ENCODE measurements around the gene FOXP1. TPM values are rescaled to one million over a fixed set of nuclear protein-coding genes. Genes with fewer than 3 reads are reported as not detected.
A peak's percentile ranks its signal among the peaks of the same experiment; 100 is the strongest.

Gene FOXP1
- total and polyA plus RNA-seq, 9 of the 15 experiments (the other 6 are each of a cell fraction or from before 2014, with no cell fraction given), result 7.7 to 34.5 (median 13.7) TPM

DNA sequence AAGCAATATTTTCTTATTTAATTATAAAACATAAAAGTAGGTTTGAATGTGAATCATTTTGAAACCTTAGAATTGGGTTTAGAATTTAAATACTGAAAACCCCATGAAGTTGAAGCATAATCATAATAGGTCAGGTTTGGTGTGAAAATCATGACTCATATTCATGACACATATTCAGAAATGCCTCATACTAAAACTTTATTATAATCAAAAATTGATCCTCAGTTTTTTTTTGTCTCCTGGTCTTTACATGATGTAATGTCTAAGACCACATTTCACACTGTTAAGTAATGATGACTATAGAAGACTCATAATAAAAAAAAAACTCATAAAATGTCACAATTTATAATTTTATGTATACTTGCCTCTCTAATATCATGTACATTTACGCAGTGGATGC is 190.4 kb downstream of the FOXP1 start (continued):
- TF ChIP-seq, protein P1, sequence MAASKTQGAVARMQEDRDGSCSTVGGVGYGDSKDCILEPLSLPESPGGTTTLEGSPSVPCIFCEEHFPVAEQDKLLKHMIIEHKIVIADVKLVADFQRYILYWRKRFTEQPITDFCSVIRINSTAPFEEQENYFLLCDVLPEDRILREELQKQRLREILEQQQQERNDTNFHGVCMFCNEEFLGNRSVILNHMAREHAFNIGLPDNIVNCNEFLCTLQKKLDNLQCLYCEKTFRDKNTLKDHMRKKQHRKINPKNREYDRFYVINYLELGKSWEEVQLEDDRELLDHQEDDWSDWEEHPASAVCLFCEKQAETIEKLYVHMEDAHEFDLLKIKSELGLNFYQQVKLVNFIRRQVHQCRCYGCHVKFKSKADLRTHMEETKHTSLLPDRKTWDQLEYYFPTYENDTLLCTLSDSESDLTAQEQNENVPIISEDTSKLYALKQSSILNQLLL (CRISPR knock-in tag; IDR thresholded peaks at IDR 0.05; ENCODE audit: borderline replicate concordance), result no peak
- TF ChIP-seq, protein P2, sequence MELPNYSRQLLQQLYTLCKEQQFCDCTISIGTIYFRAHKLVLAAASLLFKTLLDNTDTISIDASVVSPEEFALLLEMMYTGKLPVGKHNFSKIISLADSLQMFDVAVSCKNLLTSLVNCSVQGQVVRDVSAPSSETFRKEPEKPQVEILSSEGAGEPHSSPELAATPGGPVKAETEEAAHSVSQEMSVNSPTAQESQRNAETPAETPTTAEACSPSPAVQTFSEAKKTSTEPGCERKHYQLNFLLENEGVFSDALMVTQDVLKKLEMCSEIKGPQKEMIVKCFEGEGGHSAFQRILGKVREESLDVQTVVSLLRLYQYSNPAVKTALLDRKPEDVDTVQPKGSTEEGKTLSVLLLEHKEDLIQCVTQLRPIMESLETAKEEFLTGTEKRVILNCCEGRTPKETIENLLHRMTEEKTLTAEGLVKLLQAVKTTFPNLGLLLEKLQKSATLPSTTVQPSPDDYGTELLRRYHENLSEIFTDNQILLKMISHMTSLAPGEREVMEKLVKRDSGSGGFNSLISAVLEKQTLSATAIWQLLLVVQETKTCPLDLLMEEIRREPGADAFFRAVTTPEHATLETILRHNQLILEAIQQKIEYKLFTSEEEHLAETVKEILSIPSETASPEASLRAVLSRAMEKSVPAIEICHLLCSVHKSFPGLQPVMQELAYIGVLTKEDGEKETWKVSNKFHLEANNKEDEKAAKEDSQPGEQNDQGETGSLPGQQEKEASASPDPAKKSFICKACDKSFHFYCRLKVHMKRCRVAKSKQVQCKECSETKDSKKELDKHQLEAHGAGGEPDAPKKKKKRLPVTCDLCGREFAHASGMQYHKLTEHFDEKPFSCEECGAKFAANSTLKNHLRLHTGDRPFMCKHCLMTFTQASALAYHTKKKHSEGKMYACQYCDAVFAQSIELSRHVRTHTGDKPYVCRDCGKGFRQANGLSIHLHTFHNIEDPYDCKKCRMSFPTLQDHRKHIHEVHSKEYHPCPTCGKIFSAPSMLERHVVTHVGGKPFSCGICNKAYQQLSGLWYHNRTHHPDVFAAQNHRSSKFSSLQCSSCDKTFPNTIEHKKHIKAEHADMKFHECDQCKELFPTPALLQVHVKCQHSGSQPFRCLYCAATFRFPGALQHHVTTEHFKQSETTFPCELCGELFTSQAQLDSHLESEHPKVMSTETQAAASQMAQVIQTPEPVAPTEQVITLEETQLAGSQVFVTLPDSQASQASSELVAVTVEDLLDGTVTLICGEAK (IDR thresholded peaks at IDR 0.05), result peak; percentile 83
- TF ChIP-seq, protein P2 (CRISPR knock-in tag; IDR thresholded peaks at IDR 0.05), result peak; percentile 66; the same call in 1 of the 2 replicates
- peak; percentile 51 for TF ChIP-seq FOSL1 (tag; conservative IDR thresholded peaks at IDR 0.05)
